GM19193 (cell line): ENCODE measurements around the gene EIF4B.

Experiments
- POLR2A ChIP-seq: IDR thresholded peaks from 4 replicates; pipeline ENCODE4 v1.6.1; 2011; ENCODE audit not compliant: insufficient read depth, insufficient read length; ENCODE audit errors: extremely low read depth

Gene EIF4B

GRCh38 chr12:53067993-53068770 lies 61.9 kb downstream of the EIF4B start:
- TF ChIP-seq POLR2A = no peak

DNA sequence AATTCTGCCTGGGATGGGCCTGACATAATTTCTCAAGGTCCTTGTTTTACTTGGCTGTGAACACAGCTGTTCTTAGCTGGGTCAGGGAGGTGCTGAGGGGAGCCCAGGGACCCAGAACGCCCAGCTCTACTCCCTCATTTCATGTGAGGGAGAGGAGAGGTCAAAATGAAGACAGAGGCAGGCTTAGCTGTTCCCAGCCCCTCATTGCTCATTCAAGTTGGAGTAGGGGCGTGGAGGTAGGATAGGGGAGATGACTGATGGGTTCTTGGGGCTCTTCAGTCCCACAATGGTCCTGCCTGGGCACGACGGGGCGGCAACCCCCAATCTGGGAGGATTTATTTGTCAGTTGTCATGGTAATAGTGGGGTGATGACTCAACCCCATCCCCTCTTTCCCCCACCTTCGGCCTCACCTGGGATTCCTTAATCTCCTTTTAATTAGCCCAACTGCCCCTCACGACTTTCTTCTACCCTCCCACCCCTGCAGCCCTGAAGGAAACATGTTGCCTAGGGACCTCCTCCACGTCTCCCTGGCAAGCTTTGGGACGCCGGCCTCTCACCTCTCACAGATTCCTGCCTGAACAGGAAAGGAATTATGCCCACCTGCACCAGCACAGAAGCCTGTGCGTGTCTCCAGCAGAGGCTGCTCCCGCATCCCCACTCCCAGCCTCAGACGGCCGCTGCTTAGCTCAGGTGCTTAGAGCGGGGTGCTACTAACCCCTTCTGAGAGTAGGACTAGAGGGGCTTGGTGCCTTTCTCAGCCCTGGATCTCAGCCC lies 62.7 kb downstream of the EIF4B start:
- no peak for TF ChIP-seq POLR2A

DNA sequence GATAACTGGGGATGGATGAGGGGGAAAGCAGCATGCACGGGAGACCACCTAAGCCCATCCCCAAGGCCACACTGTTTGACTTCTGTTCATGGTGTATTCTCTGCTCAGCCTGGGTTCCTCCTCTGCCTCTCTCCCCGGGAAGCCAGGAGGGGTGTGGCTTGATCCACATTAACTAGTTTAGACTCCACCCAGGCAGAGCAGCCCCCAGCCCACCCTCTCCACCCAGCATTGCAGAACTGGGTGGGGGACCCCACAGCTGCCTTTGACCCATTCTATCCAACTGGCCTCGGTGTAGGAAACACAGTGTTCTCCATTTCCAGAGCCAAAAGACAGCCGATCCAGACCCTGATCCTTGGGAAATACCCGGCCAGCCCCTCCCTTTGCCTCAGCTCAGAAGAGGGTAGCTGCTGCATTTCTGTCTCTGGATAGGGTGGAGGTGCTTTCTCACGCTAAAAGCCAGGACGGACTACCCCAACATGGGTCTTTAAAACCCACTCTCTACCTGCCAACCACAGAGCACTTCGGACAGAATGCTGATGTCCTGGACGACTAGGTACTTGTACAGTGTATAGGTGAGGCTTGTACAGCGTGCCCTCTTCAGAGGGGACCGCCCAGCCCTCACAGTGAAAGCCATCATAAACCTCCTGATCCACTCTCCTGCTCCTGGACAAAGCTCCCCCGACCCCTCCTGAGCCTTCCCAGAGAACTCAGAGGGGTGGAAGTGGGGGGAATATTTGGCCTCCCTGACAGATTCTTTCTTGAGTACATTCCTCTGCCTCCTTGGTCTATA lies 63.6 kb downstream of the EIF4B start:
- TF ChIP-seq POLR2A = no peak

DNA sequence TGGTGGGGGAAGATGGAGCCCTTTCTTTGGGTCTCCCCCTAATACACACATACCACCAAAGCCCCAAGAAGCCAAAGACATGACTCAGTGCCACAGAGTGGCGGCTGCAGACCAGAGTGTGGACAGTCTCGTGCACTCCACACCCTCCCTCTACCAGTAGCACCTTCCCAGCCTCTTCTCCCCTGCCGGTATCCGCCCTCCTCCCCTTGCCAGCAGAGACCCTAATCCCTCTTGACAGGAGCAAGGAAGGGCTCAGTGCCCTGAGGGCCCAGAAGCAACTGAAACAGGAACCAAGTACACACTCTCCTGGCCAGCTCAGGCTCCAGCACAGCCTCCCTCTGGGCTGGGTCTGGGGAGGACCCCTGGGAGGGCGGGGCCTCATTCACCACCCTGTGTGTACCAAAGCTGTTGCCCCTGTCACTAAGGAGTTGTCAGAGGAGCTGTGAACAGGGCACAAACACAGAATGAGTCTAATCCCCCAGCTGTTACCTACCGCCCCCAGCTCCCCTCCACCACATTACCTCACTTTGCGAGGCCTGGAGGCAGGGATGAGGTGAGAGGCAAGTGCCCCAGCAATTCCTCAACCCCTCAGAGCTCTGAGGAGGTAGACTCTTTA lies 64.7 kb downstream of the EIF4B start:
- no peak for TF ChIP-seq POLR2A

GRCh38 chr12:53071591-53072551 lies 65.6 kb downstream of the EIF4B start:
- TF ChIP-seq POLR2A = no peak

GRCh38 chr12:53073881-53074280 lies 67.6 kb downstream of the EIF4B start:
- no peak for TF ChIP-seq POLR2A

- TF ChIP-seq POLR2A = no peak
These were observed 68.2 kb downstream of the EIF4B start for GRCh38 chr12:53074283-53074998.

DNA sequence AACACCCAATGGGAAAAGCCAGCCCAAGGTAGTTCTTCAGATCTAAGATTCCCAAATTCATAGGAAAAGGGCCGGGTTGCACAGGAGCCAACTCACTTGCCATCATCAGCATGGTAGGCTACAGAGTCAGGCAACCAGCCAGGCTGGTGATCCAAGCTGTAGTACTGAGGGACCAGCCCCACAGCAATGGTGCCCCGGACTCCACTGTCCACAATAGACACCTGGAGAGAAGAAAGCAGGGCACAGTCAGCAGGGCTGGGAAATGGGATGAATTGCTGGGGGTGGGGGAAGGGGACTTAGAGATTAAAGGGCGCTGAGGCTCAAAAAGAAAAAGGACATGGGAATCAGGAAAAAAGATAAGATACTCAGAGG lies 68.7 kb downstream of the EIF4B start:
- no peak for TF ChIP-seq POLR2A

DNA sequence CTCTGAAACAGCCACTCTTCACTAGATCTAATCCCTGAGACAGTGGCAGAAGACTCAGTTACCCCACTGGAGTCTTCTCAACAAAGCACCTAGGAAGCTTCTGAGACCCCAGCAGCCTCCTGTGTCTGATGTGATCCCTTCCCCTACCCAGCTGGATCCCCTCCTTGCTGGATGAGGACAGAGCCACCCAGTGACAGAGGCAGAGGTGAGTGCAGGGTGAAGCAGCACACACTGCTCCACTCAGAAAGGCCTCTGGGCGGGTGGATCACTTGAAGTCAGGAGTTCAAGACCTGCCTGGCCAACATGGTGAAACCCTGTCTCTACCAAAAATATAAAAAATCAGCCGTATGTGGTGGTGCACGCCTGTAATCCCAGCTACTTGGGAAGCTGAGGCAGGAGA lies 70.2 kb downstream of the EIF4B start:
- no peak for TF ChIP-seq POLR2A

GRCh38 chr12:53077030-53077429 lies 70.8 kb downstream of the EIF4B start:
- TF ChIP-seq POLR2A = no peak

GRCh38 chr12:53078425-53079225 lies 72.4 kb downstream of the EIF4B start:
- no peak for TF ChIP-seq POLR2A
